HG02610 (cell line): ENCODE results near the gene CCNYL1.
A peak's percentile ranks its signal among the peaks of the same experiment; 100 is the strongest.
"Not testable (repeated sequence)": the region's sequence is repeated elsewhere in the genome, so short reads cannot be mapped to it uniquely, and the experiment has no call there.

ENCODE experiments used
- ATAC-seq: cut with Tn5 transposase; IDR thresholded peaks from one replicate; pipeline ENCODE4 v1.9.1; 2021; ENCODE audit warnings: mild to moderate bottlenecking, moderate library complexity; ENCODE audit not compliant: unreplicated experiment

The CCNYL1 gene

GRCh38 chr2:207734264-207734635 is 22.8 kb downstream of the CCNYL1 start:
- no peak for ATAC-seq

- ATAC-seq, result no peak
Observed at GRCh38 chr2:207734636-207735512, 23.4 kb downstream of the CCNYL1 start.

- not testable (repeated sequence) for ATAC-seq
Observed at GRCh38 chr2:207735513-207735859, 24.0 kb downstream of the CCNYL1 start.

- ATAC-seq, result no peak
Observed at GRCh38 chr2:207743514-207743913, 32.1 kb downstream of the CCNYL1 start.

GRCh38 chr2:207744050-207744449 is 32.6 kb downstream of the CCNYL1 start:
- ATAC-seq, result no peak

- no peak for ATAC-seq
Observed at GRCh38 chr2:207744451-207744850, 33.0 kb downstream of the CCNYL1 start.

GRCh38 chr2:207746131-207746530 is 34.7 kb downstream of the CCNYL1 start:
- ATAC-seq, result peak; percentile 88

GRCh38 chr2:207747653-207748560 is 36.5 kb downstream of the CCNYL1 start:
- ATAC-seq, result no peak

- ATAC-seq, result no peak
Observed at GRCh38 chr2:207748993-207749392, 37.6 kb downstream of the CCNYL1 start.

GRCh38 chr2:207749873-207750272 is 38.4 kb downstream of the CCNYL1 start:
- ATAC-seq, result no peak

GRCh38 chr2:207750345-207750744 is 38.9 kb downstream of the CCNYL1 start:
- no peak for ATAC-seq

GRCh38 chr2:207750876-207751275 is 39.4 kb downstream of the CCNYL1 start:
- ATAC-seq, result no peak

GRCh38 chr2:207753688-207754087 is 42.2 kb downstream of the CCNYL1 start:
- not testable (repeated sequence) for ATAC-seq

- ATAC-seq, result no peak
Observed at GRCh38 chr2:207754498-207755383, 43.3 kb downstream of the CCNYL1 start.

GRCh38 chr2:207758025-207758424 is 46.6 kb downstream of the CCNYL1 start:
- no peak for ATAC-seq

- no peak for ATAC-seq
Observed at GRCh38 chr2:207759890-207760289, 48.5 kb downstream of the CCNYL1 start.

GRCh38 chr2:207760453-207760852 is 49.0 kb downstream of the CCNYL1 start:
- ATAC-seq, result no peak

- ATAC-seq, result not testable (repeated sequence)
Observed at GRCh38 chr2:207761426-207761825, 50.0 kb downstream of the CCNYL1 start.

GRCh38 chr2:207762146-207762545 is 50.7 kb downstream of the CCNYL1 start:
- no peak for ATAC-seq

GRCh38 chr2:207763303-207763917 is 52.0 kb downstream of the CCNYL1 start:
- no peak for ATAC-seq
